Adrenal gland (tissue), 12 donors: ENCODE data around the gene PATJ. TPM values are rescaled to one million over a fixed set of nuclear protein-coding genes. Genes with fewer than 3 reads are reported as not detected.
"Not testable (repeated sequence)": the region's sequence is repeated elsewhere in the genome, so short reads cannot be mapped to it uniquely, and the experiment has no call there.

Source experiments
- DNase-seq, 7 donors: peaks; one replicate each; pipeline ENCODE4 v3.0.0-alpha.2; 2019 to 2020
- H3K27ac ChIP-seq, 5 donors: fragments of 200-600 bp; sonication (generic) in 4 of 5; 1 replicate in 3 of 5; 2 replicates in 2 of 5; pipeline versions ENCODE4 v1.5.1 to v1.8.0; 2016 to 2020; ENCODE audit warnings: mild to moderate bottlenecking in 1 of 5
- H3K27me3 ChIP-seq: fragments of 200-600 bp; 2 replicates; pipeline ENCODE4 v1.8.0; 2021
- H3K36me3 ChIP-seq, 2 donors: fragments of 200-600 bp; replicated peaks in 1 of 2; 1 replicate in 1 of 2; 2 replicates in 1 of 2; pipeline versions ENCODE4 v1.5.1 to v1.8.0; 2018 to 2022
- H3K4me1 ChIP-seq, 2 donors: fragments of 200-600 bp; replicated peaks in 1 of 2; 1 replicate in 1 of 2; 2 replicates in 1 of 2; pipeline versions ENCODE4 v1.5.1 to v1.8.0; 2018 to 2021
- H3K4me3 ChIP-seq, 4 donors: fragments of 200-600 bp; sonication (generic) in 3 of 4; one replicate each; pipeline ENCODE4 v1.5.1; 2016 to 2018
- H3K9me3 ChIP-seq, 3 donors: fragments of 200-600 bp; sonication (generic) in 1 of 3; replicated peaks in 1 of 3; 1 replicate in 2 of 3; 2 replicates in 1 of 3; pipeline versions ENCODE4 v1.5.1 to v1.8.0; 2016 to 2021
- CTCF ChIP-seq, 6 experiments: fragments of 450-650 bp in 4 of 6; fragments of 200-600 bp in 2 of 6; sonication (generic) in 1 of 6; IDR thresholded peaks; 1 replicate in 5 of 6; 2 replicates in 1 of 6; pipeline versions ENCODE4 v1.5.1 to v1.8.0; 2016 to 2021; ENCODE audit warnings: antibody characterized with exemption in 6 of 6, mild to moderate bottlenecking in 2 of 6, moderate library complexity in 1 of 6
- POLR2A ChIP-seq, 2 donors: fragments of 450-650 bp; IDR thresholded peaks; one replicate each; pipeline ENCODE4 v1.6.1; 2017; ENCODE audit warnings: antibody characterized with exemption in 2 of 2, mild to moderate bottlenecking in 2 of 2, moderate library complexity in 1 of 2
- WGBS, 4 donors: extraction: QIAGEN DNeasy Blood & Tissue Kit in 2 of 4; methylation state at CpG; one replicate each; pipeline versions ENCODE4 v1.1.5 to v1.1.7; 2013 to 2017; 5-methylcytosine and 5-hydroxymethylcytosine counted together
- intact Hi-C, 2 donors: fragments of 100-400 bp; cut with DNase I; formaldehyde crosslinking; loops; one replicate each; pipeline versions ENCODE4 v1.14.1 to v1.15.0; 2022 to 2023
- polyA plus RNA-seq, 3 donors: library from polyadenylated mRNA; stranded (reverse); fragments of 200-250 nt in 2 of 3; fragments of 350-450 nt in 1 of 3; fragmentation: Illumina TruSeq in 1 of 3; extraction: RNeasy Lipid Tissue Mini Kit (QIAGEN cat#74804) in 1 of 3; gene quantifications; one replicate each; pipeline ENCODE4 v1.2.3, GENCODE V29; 2013 to 2014
- total RNA-seq, 9 donors: library from RNA; depleted of rRNA in 4 of 9; stranded (reverse); fragments of >200 nt in 4 of 9; fragments of 120-200 nt in 1 of 9; fragmentation: NEBNext Ultra II Directional in 1 of 9; extraction: Animal tissue kit (Norgen Biotek cat#: 25700) in 1 of 9; gene quantifications; one replicate each; pipeline versions ENCODE4 v1.1.0 to v1.2.4, GENCODE V29; 2013 to 2023
- donor health status: healthy with polysubstance abuse.
- donor health status: Bipolar disorder and iron deficiency.
- donor health status: DM: yes; HTN: yes; CAD: no.
- donor health status: DM: no; HTN: no; CAD: no.
- donor health status: DM: no; HTN: no; CAD: no.
- donor health status: DM: yes; HTN: yes; CAD: no.

The PATJ gene
- total and polyA plus RNA-seq, 12 donors: 6.8 to 36.6 (median 23.4) TPM

GRCh38 chr1:61961009-61961408 lies 218.7 kb downstream of the PATJ start:
- no peak for TF ChIP-seq CTCF (IDR thresholded peaks at IDR 0.05)
- TF ChIP-seq POLR2A (IDR thresholded peaks at IDR 0.05): no peak
- DNase-seq: peak in 3 of 7 donors; percentile 9 to 50 (median 23)
- H3K36me3 ChIP-seq: no peaks in the 10 kb centered on the region
- H3K4me1 ChIP-seq: no peaks in the 10 kb centered on the region
- intact Hi-C loops: no loop called here
- no peak overlapping the region for H3K4me3 ChIP-seq
- no peaks in the 10 kb centered on the region for H3K9me3 ChIP-seq
- no peak overlapping the region for H3K27ac ChIP-seq
- 43 to 65% (median 57%) methylated on average over 3 of the region's 3 CpGs for WGBS, 4 donors
- no peaks in the 10 kb centered on the region for H3K27me3 ChIP-seq

GRCh38 chr1:61962631-61963030 lies 220.4 kb downstream of the PATJ start:
- TF ChIP-seq POLR2A (IDR thresholded peaks at IDR 0.05) (no peak), CTCF (IDR thresholded peaks at IDR 0.05) (no peak)
- Histone ChIP-seq H3K9me3 (no peaks in the 10 kb centered on the region), H3K36me3 (no peaks in the 10 kb centered on the region), H3K27ac (no peak overlapping the region), H3K4me3 (no peak overlapping the region), H3K27me3 (no peaks in the 10 kb centered on the region), H3K4me1 (peaks cover 0 to 2% of the 10 kb centered on the region in 2 donors)
- WGBS, 4 donors: 80 to 95% (median 92%) methylated on average over 3 of the region's 3 CpGs
- intact Hi-C loops: no loop called here
- DNase-seq: no peak

- whole genome bisulfite sequencing, 4 donors: 88 to 96% (median 93%) methylated on average over 9 of the region's 9 CpGs
Observed at GRCh38 chr1:61966450-61967225, 224.4 kb downstream of the PATJ start.

GRCh38 chr1:61967750-61968149 lies 225.5 kb downstream of the PATJ start:
- no peak overlapping the region for H3K27ac ChIP-seq
- no peaks in the 10 kb centered on the region for H3K36me3 ChIP-seq
- peaks cover 0 to 3% of the 10 kb centered on the region in 2 donors for H3K4me1 ChIP-seq
- TF ChIP-seq CTCF (IDR thresholded peaks at IDR 0.05) (no peak), POLR2A (IDR thresholded peaks at IDR 0.05) (no peak)
- H3K9me3 ChIP-seq: no peaks in the 10 kb centered on the region
- no peaks in the 10 kb centered on the region for H3K27me3 ChIP-seq
- no peak overlapping the region for H3K4me3 ChIP-seq
- DNase-seq: no peak
- intact Hi-C loops: no loop called here
- 36 to 49% (median 47%) methylated on average over 3 of the region's 3 CpGs for WGBS, 4 donors

More at GRCh38 chr1:61966450-61967225, 224.4 kb downstream of the PATJ start:
- H3K9me3 ChIP-seq, intact Hi-C loops, H3K4me3 ChIP-seq, DNase-seq, H3K4me1 ChIP-seq, H3K27ac ChIP-seq, H3K36me3 ChIP-seq, H3K27me3 ChIP-seq: not testable (repeated sequence)

- no peak overlapping the region for H3K4me3 ChIP-seq
- H3K36me3 ChIP-seq: no peaks in the 10 kb centered on the region
- TF ChIP-seq CTCF (IDR thresholded peaks at IDR 0.05) (no peak), POLR2A (IDR thresholded peaks at IDR 0.05) (no peak)
- 97 to 100% (median 98%) methylated on average over 1 of the region's 1 CpG for WGBS, 4 donors
- no peak overlapping the region for H3K27ac ChIP-seq
- peaks cover 0 to 3% of the 10 kb centered on the region in 2 donors for H3K4me1 ChIP-seq
- H3K27me3 ChIP-seq: no peaks in the 10 kb centered on the region
- DNase-seq: no peak
- intact Hi-C loops: no loop called here
- H3K9me3 ChIP-seq: no peaks in the 10 kb centered on the region
Observed at GRCh38 chr1:61968869-61969268, 226.6 kb downstream of the PATJ start.
